ENCODE data around the gene ADH5. TPM values are rescaled to one million over a fixed set of nuclear protein-coding genes. Genes with fewer than 3 reads are reported as not detected.
A peak's percentile ranks its signal among the peaks of the same experiment; 100 is the strongest.
"Not testable (repeated sequence)": the region's sequence is repeated elsewhere in the genome, so short reads cannot be mapped to it uniquely, and the experiment has no call there.

Gene ADH5
- total and polyA plus RNA-seq, 7 donors, result 59.8 to 108 (median 75.1) TPM

DNA sequence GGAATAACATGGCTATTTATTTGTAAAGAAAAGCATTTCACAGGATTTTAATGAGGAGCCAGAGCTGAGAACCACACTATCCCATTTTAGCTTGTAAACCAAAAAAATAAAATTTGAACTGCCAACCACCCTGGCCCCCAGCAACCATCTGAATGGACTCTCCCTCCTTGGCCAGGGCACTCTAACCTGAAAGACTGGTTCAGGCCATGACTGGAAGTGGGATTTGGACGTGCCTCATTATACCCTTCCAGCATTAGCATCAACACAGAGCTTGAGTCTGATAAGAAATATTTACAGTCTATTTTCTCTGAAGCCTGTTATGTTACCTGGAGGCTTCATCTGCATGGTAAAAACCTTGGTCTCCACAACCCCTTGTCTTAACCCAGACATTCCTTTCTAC is 63.1 kb downstream of the ADH5 start:
- H3K4me1 ChIP-seq, result peaks cover 11% of the 10 kb centered on the region
- ATAC-seq, result no peak

DNA sequence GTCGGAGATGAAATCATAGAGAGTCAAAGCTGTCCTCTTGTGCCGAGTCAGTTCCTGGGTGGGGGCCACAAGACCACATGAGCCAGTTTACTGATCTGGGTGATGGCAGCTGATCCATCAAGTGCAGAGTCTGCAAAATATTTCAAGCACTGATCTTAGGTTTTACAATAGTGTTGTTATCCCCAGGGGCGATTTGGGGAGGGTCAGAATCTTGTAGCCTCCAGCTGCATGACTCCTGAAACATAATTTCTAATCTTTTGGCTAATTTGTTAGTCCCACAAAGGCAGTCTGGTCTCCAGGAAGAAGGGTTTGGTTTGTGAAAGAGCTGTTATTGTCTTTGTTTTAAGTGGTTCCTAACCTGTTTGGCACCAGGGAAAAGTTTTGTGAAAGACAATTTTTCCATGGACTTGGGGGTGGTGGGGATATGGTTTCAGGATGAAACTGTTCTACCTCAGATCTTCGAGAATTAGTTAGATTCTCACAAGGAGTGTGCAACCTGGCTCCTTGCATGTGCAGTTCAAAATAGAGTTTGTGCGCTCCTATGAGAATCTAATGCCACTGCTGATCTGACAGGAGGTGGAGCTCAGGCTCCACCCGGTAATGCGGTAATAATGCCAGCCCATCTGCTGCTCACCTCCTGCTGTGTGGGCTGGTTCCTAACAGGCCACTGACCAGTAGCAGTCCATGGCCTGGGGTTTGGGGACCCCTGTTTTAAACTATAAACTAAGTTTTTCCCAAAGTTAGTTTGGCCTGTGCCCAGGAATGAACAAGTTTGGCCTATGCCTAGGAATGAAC is 63.9 kb downstream of the ADH5 start:
- Histone ChIP-seq H3K27ac (no peak overlapping the region), H3K9me3 (peaks cover 9% of the 10 kb centered on the region), H3K36me3 (ENCODE audit: insufficient read depth in 1 of 2, low read depth in 1 of 2) (peaks cover 0 to 2% of the 10 kb centered on the region in 2 donors), H3K27me3 (ENCODE audit: insufficient read depth in 3 of 3, low read length in 2 of 3) (no peaks in the 10 kb centered on the region), H3K4me3 (no peak overlapping the region), H3K4me1 (peaks cover 11% of the 10 kb centered on the region)
- TF ChIP-seq, protein P1, sequence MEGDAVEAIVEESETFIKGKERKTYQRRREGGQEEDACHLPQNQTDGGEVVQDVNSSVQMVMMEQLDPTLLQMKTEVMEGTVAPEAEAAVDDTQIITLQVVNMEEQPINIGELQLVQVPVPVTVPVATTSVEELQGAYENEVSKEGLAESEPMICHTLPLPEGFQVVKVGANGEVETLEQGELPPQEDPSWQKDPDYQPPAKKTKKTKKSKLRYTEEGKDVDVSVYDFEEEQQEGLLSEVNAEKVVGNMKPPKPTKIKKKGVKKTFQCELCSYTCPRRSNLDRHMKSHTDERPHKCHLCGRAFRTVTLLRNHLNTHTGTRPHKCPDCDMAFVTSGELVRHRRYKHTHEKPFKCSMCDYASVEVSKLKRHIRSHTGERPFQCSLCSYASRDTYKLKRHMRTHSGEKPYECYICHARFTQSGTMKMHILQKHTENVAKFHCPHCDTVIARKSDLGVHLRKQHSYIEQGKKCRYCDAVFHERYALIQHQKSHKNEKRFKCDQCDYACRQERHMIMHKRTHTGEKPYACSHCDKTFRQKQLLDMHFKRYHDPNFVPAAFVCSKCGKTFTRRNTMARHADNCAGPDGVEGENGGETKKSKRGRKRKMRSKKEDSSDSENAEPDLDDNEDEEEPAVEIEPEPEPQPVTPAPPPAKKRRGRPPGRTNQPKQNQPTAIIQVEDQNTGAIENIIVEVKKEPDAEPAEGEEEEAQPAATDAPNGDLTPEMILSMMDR (IDR thresholded peaks at IDR 0.05), result peak; percentile 9
- DNase-seq (no peak), ATAC-seq (peak; percentile 73 to 84 (median 80))
- intact Hi-C loops (cut with DNase I), result no loop called here
- WGBS, 3 donors, result 55 to 77% (median 66%) methylated on average over 7 of the region's 7 CpGs

More for the DNA sequence above, 63.1 kb downstream of the ADH5 start:
- no peak overlapping the region for H3K4me3 ChIP-seq
- no peak overlapping the region for H3K27ac ChIP-seq
- intact Hi-C loops (cut with DNase I), result no loop called here
- no peaks in the 10 kb centered on the region for H3K27me3 ChIP-seq (ENCODE audit: insufficient read depth in 3 of 3, low read length in 2 of 3)
- TF ChIP-seq, protein P1 (IDR thresholded peaks at IDR 0.05), result no peak
- peaks cover 0 to 2% of the 10 kb centered on the region in 2 donors for H3K36me3 ChIP-seq (ENCODE audit: insufficient read depth in 1 of 2, low read depth in 1 of 2)
- no peak for DNase-seq
- 74 to 91% (median 88%) methylated on average over 1 of the region's 1 CpG for WGBS, 3 donors
- H3K9me3 ChIP-seq, result peaks cover 9% of the 10 kb centered on the region

DNA sequence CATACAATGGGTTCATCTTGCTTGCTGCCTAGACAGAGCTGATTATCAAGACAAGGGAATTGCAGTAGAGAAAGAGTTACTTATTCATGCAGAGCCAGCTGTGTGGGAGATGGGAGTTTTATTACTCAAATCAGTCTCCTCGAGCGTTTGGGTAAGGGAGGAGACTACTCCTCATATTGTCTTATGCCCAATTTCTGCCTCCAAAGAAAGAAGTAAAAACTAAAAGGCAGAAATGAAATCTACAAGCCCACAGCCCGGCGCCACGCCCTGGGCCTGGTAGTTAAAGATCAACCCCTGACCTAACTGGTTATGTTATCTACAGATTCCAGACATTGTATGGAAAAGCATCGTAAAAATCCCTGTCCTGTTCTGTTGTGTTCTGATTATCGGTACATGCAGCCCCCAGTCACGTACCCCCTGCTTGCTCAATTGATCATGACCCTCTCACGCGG is 64.8 kb downstream of the ADH5 start:
- H3K27me3 ChIP-seq (ENCODE audit: insufficient read depth in 3 of 3, low read length in 2 of 3); H3K9me3 ChIP-seq; H3K4me3 ChIP-seq; ATAC-seq; DNase-seq; intact Hi-C loops (cut with DNase I); H3K27ac ChIP-seq; H3K36me3 ChIP-seq (ENCODE audit: insufficient read depth in 1 of 2, low read depth in 1 of 2): not testable (repeated sequence)
- H3K4me1 ChIP-seq, result peaks cover 11% of the 10 kb centered on the region
- WGBS, 3 donors, result 85 to 90% (median 90%) methylated on average over 10 of the region's 10 CpGs

DNA sequence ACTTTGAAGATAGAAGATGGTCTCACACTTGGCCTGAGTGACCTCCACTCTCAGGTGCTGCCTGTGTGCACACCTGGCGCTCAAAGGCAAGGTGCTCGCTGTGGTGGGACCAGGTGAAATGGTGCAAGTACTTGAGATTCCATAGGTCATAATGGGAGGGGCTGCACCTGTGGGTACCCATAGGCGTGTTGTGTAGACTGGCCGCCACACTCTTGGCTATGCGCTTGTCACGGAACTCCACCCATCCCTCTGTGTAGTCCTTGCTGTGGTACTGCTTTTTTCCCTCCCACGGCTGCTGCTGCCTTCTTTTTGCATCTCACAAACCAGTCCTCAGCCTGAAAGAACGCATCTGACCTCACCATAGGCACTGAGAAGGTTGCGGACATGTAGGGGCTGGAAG is 66.0 kb downstream of the ADH5 start:
- no peaks in the 10 kb centered on the region for H3K27me3 ChIP-seq (ENCODE audit: insufficient read depth in 3 of 3, low read length in 2 of 3)
- intact Hi-C loops (cut with DNase I), result no loop called here
- no peak overlapping the region for H3K4me3 ChIP-seq
- H3K9me3 ChIP-seq, result peaks cover 9% of the 10 kb centered on the region
- no peak overlapping the region for H3K27ac ChIP-seq
- ATAC-seq, result no peak
- peaks cover 11% of the 10 kb centered on the region for H3K4me1 ChIP-seq
- peaks cover 0 to 2% of the 10 kb centered on the region in 2 donors for H3K36me3 ChIP-seq (ENCODE audit: insufficient read depth in 1 of 2, low read depth in 1 of 2)
- TF ChIP-seq, protein P1 (IDR thresholded peaks at IDR 0.05), result no peak
- WGBS, 3 donors, result 93 to 99% (median 97%) methylated on average over 9 of the region's 9 CpGs
- no peak for DNase-seq

DNA sequence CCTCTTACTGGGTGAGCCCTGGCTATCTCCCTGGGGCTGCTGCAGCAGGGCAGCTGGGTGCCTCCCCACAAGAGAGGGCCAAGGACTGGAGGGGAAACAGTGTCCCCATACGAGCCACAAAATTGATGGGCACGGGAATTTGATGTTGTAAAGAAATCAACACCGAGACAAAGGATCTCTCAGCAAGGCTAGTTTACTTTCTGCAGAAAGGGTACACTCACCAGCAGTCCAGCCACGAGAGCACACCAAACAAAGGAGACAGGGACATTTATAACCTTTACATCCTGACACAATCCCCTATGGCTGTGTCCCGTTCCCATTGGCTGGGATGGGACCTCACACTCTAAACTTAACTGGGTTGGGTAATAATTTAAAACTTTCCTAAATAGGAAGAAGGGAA is 67.2 kb downstream of the ADH5 start:
- H3K27ac ChIP-seq, result no peak overlapping the region
- ATAC-seq (no peak), DNase-seq (no peak)
- peaks cover 0 to 2% of the 10 kb centered on the region in 2 donors for H3K36me3 ChIP-seq (ENCODE audit: insufficient read depth in 1 of 2, low read depth in 1 of 2)
- peaks cover 11% of the 10 kb centered on the region for H3K4me1 ChIP-seq
- H3K27me3 ChIP-seq (ENCODE audit: insufficient read depth in 3 of 3, low read length in 2 of 3), result no peaks in the 10 kb centered on the region
- no peak overlapping the region for H3K4me3 ChIP-seq
- WGBS, 3 donors, result 96 to 98% (median 97%) methylated on average over 5 of the region's 5 CpGs
- TF ChIP-seq, protein P1 (IDR thresholded peaks at IDR 0.05), result no peak
- intact Hi-C loops (cut with DNase I), result no loop called here
- H3K9me3 ChIP-seq, result peaks cover 9% of the 10 kb centered on the region

Other genes with a start within 250 kb of the ADH5 start
- 10 to 100 TPM; 47.7 to 71.2 (median 60.5) TPM for gene EIF4E, start 159.7 kb downstream of the ADH5 start, total RNA-seq
- 10 to 100 TPM; 37.1 to 94.7 (median 88.4) TPM for gene EIF4E, start 159.7 kb downstream of the ADH5 start, polyA plus RNA-seq
- gene METAP1, start 93.1 kb downstream of the ADH5 start, total RNA-seq, result 10 to 100 TPM; 18.2 to 36.9 (median 30.0) TPM
- gene METAP1, start 93.1 kb downstream of the ADH5 start, polyA plus RNA-seq, result 10 to 100 TPM; 17.1 to 26.4 (median 23.4) TPM
- gene ADH4, start 55.5 kb upstream of the ADH5 start, total RNA-seq, result under 1 TPM in 2 of 4 donors, not detected in 2; 0.28 to 0.46 TPM
- gene ADH4, start 55.5 kb upstream of the ADH5 start, polyA plus RNA-seq, result under 1 TPM; 0.04 to 0.16 (median 0.10) TPM
- not detected for gene ADH6, start 130.5 kb upstream of the ADH5 start, total RNA-seq
- gene ADH6, start 130.5 kb upstream of the ADH5 start, polyA plus RNA-seq, result under 1 TPM in 1 of 3 donors, not detected in 2; 0.03 TPM
- gene ADH1A, start 202.2 kb upstream of the ADH5 start, total RNA-seq, result under 1 TPM; 0.30 to 0.65 (median 0.43) TPM
- not detected for gene ADH1A, start 202.2 kb upstream of the ADH5 start, polyA plus RNA-seq
- 100 to 1,000 TPM in 1 of 4 donors, 10 to 100 TPM in 3; 60.2 to 111 (median 85.1) TPM for gene ADH1B, start 232.6 kb upstream of the ADH5 start, total RNA-seq
- 10 to 100 TPM; 54.1 to 73.0 (median 57.5) TPM for gene ADH1B, start 232.6 kb upstream of the ADH5 start, polyA plus RNA-seq